IMR-90 (cell line): ENCODE results near the gene PCDHGB3. TPM values are rescaled to one million over a fixed set of nuclear protein-coding genes. Genes with fewer than 3 reads are reported as not detected.
A peak's percentile ranks its signal among the peaks of the same experiment; 100 is the strongest.
"Not testable (repeated sequence)": the region's sequence is repeated elsewhere in the genome, so short reads cannot be mapped to it uniquely, and the experiment has no call there.

ENCODE experiments used
- ATAC-seq: fragments of 200-7000 bp; cut with Tn5 transposase; 2 replicates; pipeline ENCODE4 v1.9.1; 2020; ENCODE audit warnings: low read depth, mild to moderate bottlenecking, moderate library complexity
- BruUV-seq: library from RNA; stranded (reverse); fragments of 400-500 nt; replicated peaks from 2 replicates; lab custom pipeline; 2021; lab: Mats Ljungman, UMichigan
- CTCF ChIA-PET: fragments of 300-600 bp; formaldehyde crosslinking; extraction: SDS; loops from one replicate; lab custom pipeline; 2021; ENCODE audit warnings: antibody characterized with exemption; lab: Yijun Ruan, JAX
- POLR2A ChIA-PET: fragments of 300-600 bp; sonication (Branson Sonifier 250); formaldehyde crosslinking; loops from one replicate; lab custom pipeline; 2022; ENCODE audit warnings: antibody characterized with exemption; ENCODE audit not compliant: unreplicated experiment; lab: Charles Lee
- DNase-seq: peaks from one replicate; pipeline ENCODE4 v3.0.0; 2013
- H2AFZ ChIP-seq: replicated peaks from 2 replicates; pipeline ENCODE3; 2013; ENCODE audit warnings: low read length, mild to moderate bottlenecking; ENCODE audit not compliant: poor library complexity
- H2AK5ac ChIP-seq: 2 replicates; pipeline ENCODE4 v1.6.1; 2013; ENCODE audit warnings: low read depth, low read length, inconsistent platforms
- H2AK9ac ChIP-seq: replicated peaks from 2 replicates; pipeline ENCODE3; 2013; ENCODE audit warnings: mild to moderate bottlenecking, low read depth, low read length, moderate library complexity; ENCODE audit not compliant: poor library complexity
- H2BK120ac ChIP-seq: 2 replicates; pipeline ENCODE4 v1.6.1; 2013; ENCODE audit warnings: low read depth, low read length, inconsistent platforms
- H2BK15ac ChIP-seq: 3 replicates; pipeline ENCODE4 v1.6.1; 2013; ENCODE audit warnings: low read depth, low read length, inconsistent platforms
- H2BK20ac ChIP-seq: 2 replicates; pipeline ENCODE4 v1.6.1; 2013; ENCODE audit warnings: low read depth, mild to moderate bottlenecking, inconsistent platforms, low read length, moderate library complexity
- H2BK5ac ChIP-seq: 2 replicates; pipeline ENCODE4 v1.6.1; 2013; ENCODE audit warnings: mild to moderate bottlenecking, low read depth, low read length, inconsistent platforms; ENCODE audit not compliant: poor library complexity, severe bottlenecking
- H3K14ac ChIP-seq: replicated peaks from 2 replicates; pipeline ENCODE4 v1.6.1; 2013; ENCODE audit warnings: low read depth, low read length, inconsistent platforms
- H3K18ac ChIP-seq: 2 replicates; pipeline ENCODE4 v1.6.1; 2013; ENCODE audit warnings: low read depth, low read length, control low read depth
- H3K23ac ChIP-seq: 2 replicates; pipeline ENCODE4 v1.6.1; 2013; ENCODE audit warnings: low read depth, low read length, inconsistent platforms
- H3K27ac ChIP-seq: 2 replicates; pipeline ENCODE4 v1.5.1; 2013; ENCODE audit warnings: mild to moderate bottlenecking, control low read depth, low read length; ENCODE audit not compliant: insufficient read depth
- H3K27me3 ChIP-seq: 2 replicates; pipeline ENCODE4 v1.6.1; 2013; ENCODE audit warnings: low read length; ENCODE audit not compliant: control insufficient read depth, insufficient read depth
- H3K36me3 ChIP-seq: 2 replicates; pipeline ENCODE4 v1.6.1; 2013; ENCODE audit warnings: low read length, mixed read lengths; ENCODE audit not compliant: control insufficient read depth, insufficient read depth
- H3K4ac ChIP-seq: 2 replicates; pipeline ENCODE4 v1.6.1; 2013; ENCODE audit warnings: low read depth, low read length, inconsistent platforms
- H3K4me1 ChIP-seq: 2 replicates; pipeline ENCODE4 v1.6.1; 2013; ENCODE audit warnings: low read length, mixed read lengths; ENCODE audit not compliant: control insufficient read depth, insufficient read depth
- H3K4me2 ChIP-seq: 2 replicates; pipeline ENCODE4 v1.6.1; 2013; ENCODE audit warnings: low read depth, mild to moderate bottlenecking, control low read depth, low read length, moderate library complexity
- H3K4me3 ChIP-seq: 2 replicates; pipeline ENCODE4 v1.5.1; 2013; ENCODE audit warnings: low read depth, mild to moderate bottlenecking, control low read depth, low read length, moderate library complexity; ENCODE audit not compliant: insufficient read depth
- H3K56ac ChIP-seq: 2 replicates; pipeline ENCODE4 v1.6.1; 2013; ENCODE audit warnings: low read length, inconsistent platforms; ENCODE audit not compliant: insufficient read depth; ENCODE audit errors: extremely low read depth
- H3K79me1 ChIP-seq, 2 experiments: 2 replicates each; pipeline ENCODE4 v1.6.1; 2013; ENCODE audit warnings: low read length in 2 of 2, inconsistent platforms in 1 of 2, low read depth in 1 of 2
- H3K9ac ChIP-seq: 2 replicates; pipeline ENCODE4 v1.6.1; 2013; ENCODE audit warnings: low read depth, low read length, control low read depth
- H3K9me1 ChIP-seq: 2 replicates; pipeline ENCODE4 v1.6.1; 2013; ENCODE audit warnings: low read length, inconsistent platforms; ENCODE audit not compliant: insufficient read depth
- H3K9me3 ChIP-seq: 2 replicates; pipeline ENCODE4 v1.6.1; 2013; ENCODE audit warnings: low read length; ENCODE audit not compliant: control insufficient read depth, insufficient read depth
- H4K20me1 ChIP-seq: 2 replicates; pipeline ENCODE4 v1.6.1; 2013; ENCODE audit warnings: low read length, inconsistent platforms; ENCODE audit not compliant: insufficient read depth
- H4K5ac ChIP-seq: 2 replicates; pipeline ENCODE4 v1.6.1; 2013; ENCODE audit warnings: mild to moderate bottlenecking, low read depth, low read length, control low read depth
- H4K8ac ChIP-seq, 2 experiments: 2 replicates each; pipeline ENCODE4 v1.6.1; 2013; ENCODE audit warnings: low read depth in 2 of 2, low read length in 2 of 2, control low read depth in 1 of 2, inconsistent platforms in 1 of 2
- H4K91ac ChIP-seq: 2 replicates; pipeline ENCODE4 v1.6.1; 2013; ENCODE audit warnings: low read depth, low read length, inconsistent platforms; ENCODE audit not compliant: insufficient read depth
- CTCF ChIP-seq: conservative IDR thresholded peaks from 2 replicates; pipeline ENCODE4 v1.5.1; 2012; ENCODE audit warnings: mild to moderate bottlenecking, low read depth, low read length, improper control_type of control experiment
- RAD21 ChIP-seq: IDR thresholded peaks from 2 replicates; pipeline ENCODE4 v1.6.1; 2012; ENCODE audit warnings: low read length, improper control_type of control experiment
- SMC3 ChIP-seq: fragments of 150-350 bp; IDR thresholded peaks from 2 replicates; pipeline ENCODE4 v1.6.1; 2016; ENCODE audit warnings: low read depth, mild to moderate bottlenecking, antibody characterized with exemption, low read length, moderate library complexity
- WGBS, 2 experiments: methylation state at CpG; one replicate each; pipeline versions ENCODE4 v1.1.5 to v1.1.7; 2013; ENCODE audit warnings: missing lambda C conversion rate in 2 of 2; ENCODE audit not compliant: insufficient read length in 1 of 2; ENCODE audit errors: extremely low coverage in 2 of 2; 5-methylcytosine and 5-hydroxymethylcytosine counted together
- dilution Hi-C: fragments of 300-500 bp; cut with HindIII; formaldehyde crosslinking; loops from one replicate; pipeline ENCODE4 v1.14.3; 2018; ENCODE audit warnings: low sequenced_read_pairs; ENCODE audit not compliant: unreplicated experiment
- in situ Hi-C: fragments of 300-500 bp; cut with MboI; formaldehyde crosslinking; loops from 3 replicates; pipeline ENCODE4 v1.14.3; 2019; ENCODE audit warnings: low sequenced_read_pairs, inconsistent platforms, mixed read lengths
- intact Hi-C: fragments of 100-400 bp; cut with micrococcal nuclease; formaldehyde crosslinking; loops from 2 replicates; pipeline ENCODE4 v1.10.0; 2022
- polyA plus RNA-seq, 3 experiments: library from polyadenylated mRNA; depleted of rRNA; stranded (reverse); fragments of >200 nt; gene quantifications; 2 replicates each; pipeline ENCODE4 v1.2.3, GENCODE V29; 2012; ENCODE audit warnings: low replicate concordance in 1 of 3
- total RNA-seq: library from RNA; depleted of rRNA; stranded (reverse); fragments of >200 nt; gene quantifications from 2 replicates; pipeline ENCODE4 v1.2.3, GENCODE V29; 2012

PCDHGB3 gene
- total and polyA plus RNA-seq, 2 of the 4 experiments (the other 2 are of a cell fraction) = 3.4 to 5.9 TPM

GRCh38 chr5:141417494-141418172 is 47.6 kb downstream of the PCDHGB3 start, which contains the start of gene PCDHGB7:
Gene PCDHGB7 (plus strand): TSS chr5:141417677. CDS start chr5:141417860, 183 bp downstream.
- H3K18ac ChIP-seq, H3K9me1 ChIP-seq, POLR2A ChIA-PET, H2BK20ac ChIP-seq, H2BK15ac ChIP-seq, H3K23ac ChIP-seq, dilution Hi-C loops, H4K91ac ChIP-seq, H2BK5ac ChIP-seq, H3K14ac ChIP-seq, H3K27ac ChIP-seq, H4K8ac ChIP-seq, H3K27me3 ChIP-seq, BruUV-seq, H3K4ac ChIP-seq, H3K4me1 ChIP-seq, H4K20me1 ChIP-seq, H2AK9ac ChIP-seq, H4K5ac ChIP-seq, H3K9ac ChIP-seq, H3K56ac ChIP-seq, H2BK120ac ChIP-seq: not testable (repeated sequence)
- DNase-seq = peak; percentile 79
- Histone ChIP-seq H3K9me3 (peaks cover 56% of the 10 kb centered on the region), H3K36me3 (peaks cover 31% of the 10 kb centered on the region), H2AFZ (peak within 1 kb of the TSS; percentile 76), H3K79me1 (peaks cover 20 to 24% of the 10 kb centered on the region in 2 experiments), H3K4me2 (peak within 1 kb of the TSS; percentile 71), H3K4me3 (peak within 1 kb of the TSS; percentile 44), H2AK5ac (peak within 1 kb of the TSS; percentile 16; the same call in 1 of the 2 replicates)
- ATAC-seq = peak; percentile 89
- 23% methylated on average over 7 of the region's 47 CpGs; no CpG with 5 or more reads in 1 of the 2 experiments for WGBS, 2 experiments
- CTCF ChIA-PET = interaction anchor here (0.6 to 3.8 kb wide), 12 partner anchors 12 to 209 kb away, joined by 3 to 34 read pairs (median 4); partner anchors contain the start of gene PCDHGA12
- intact Hi-C loops = loop anchor here (1.0 to 5.0 kb wide), 3 partner anchors 60 to 143 kb away; partner anchors contain the start of gene PCDHGC3
- TF ChIP-seq SMC3 (peak; percentile 70), CTCF (peak; percentile 77), RAD21 (peak; percentile 84)
- in situ Hi-C loops = loop anchor here (5.0 kb wide), 1 partner anchor 145 kb away; no protein-coding TSS in a partner anchor
